Breast epithelium (tissue), 4 donors: Measurements from ENCODE around the gene CDR2L. TPM values are rescaled to one million over a fixed set of nuclear protein-coding genes. Genes with fewer than 3 reads are reported as not detected.
"Not testable (repeated sequence)": the region's sequence is repeated elsewhere in the genome, so short reads cannot be mapped to it uniquely, and the experiment has no call there.

ENCODE experiments used
- DNase-seq, 2 donors: peaks; one replicate each; pipeline ENCODE4 v3.0.0-alpha.2; 2019; ENCODE audit warnings: low spot score in 2 of 2
- H3K27ac ChIP-seq, 2 donors: fragments of 200-600 bp; sonication (generic) in 1 of 2; one replicate each; pipeline ENCODE4 v1.5.1; 2016 to 2019; ENCODE audit warnings: mild to moderate bottlenecking in 1 of 2
- H3K27me3 ChIP-seq, 2 donors: fragments of 200-600 bp; sonication (generic) in 1 of 2; one replicate each; pipeline versions ENCODE4 v1.5.1 to v1.6.0; 2017 to 2019; ENCODE audit warnings: control low read depth in 1 of 2, mild to moderate bottlenecking in 1 of 2
- H3K36me3 ChIP-seq: fragments of 200-600 bp; one replicate; pipeline ENCODE4 v1.5.1; 2019
- H3K4me1 ChIP-seq, 2 donors: fragments of 200-600 bp; sonication (generic); one replicate each; pipeline ENCODE4 v1.5.1; 2016 to 2019; ENCODE audit warnings: control low read depth in 1 of 2
- H3K4me3 ChIP-seq, 3 donors: fragments of 200-600 bp; sonication (generic); 1 replicate in 2 of 3; 2 replicates in 1 of 3; pipeline ENCODE4 v1.5.1; 2016 to 2019; ENCODE audit warnings: mild to moderate bottlenecking in 3 of 3, moderate library complexity in 2 of 3
- H3K9me3 ChIP-seq, 2 donors: fragments of 200-600 bp; sonication (generic) in 1 of 2; one replicate each; pipeline ENCODE4 v1.5.1; 2016 to 2019; ENCODE audit warnings: control low read depth in 1 of 2
- POLR2A ChIP-seq: fragments of 450-650 bp; IDR thresholded peaks from one replicate; pipeline ENCODE4 v1.6.1; 2016; ENCODE audit warnings: antibody characterized with exemption, mild to moderate bottlenecking, moderate library complexity
- POLR2AphosphoS5 ChIP-seq, 3 donors: sonication (generic); formaldehyde crosslinking; IDR thresholded peaks; one replicate each; pipeline ENCODE4 v1.6.1; 2017; ENCODE audit warnings: antibody characterized with exemption in 3 of 3
- intact Hi-C: fragments of 100-400 bp; cut with DNase I; formaldehyde crosslinking; loops from one replicate; pipeline ENCODE4 v1.15.1; 2023; ENCODE audit warnings: low total_unique reads
- total RNA-seq, 3 donors: library from RNA; depleted of rRNA; stranded (reverse); fragments of >200 nt; gene quantifications; one replicate each; pipeline ENCODE4 v1.1.0, GENCODE V29; 2016
- TF ChIP-seq, protein P1 (sequence below), 3 donors: fragments of 450-650 bp; IDR thresholded peaks; one replicate each; pipeline ENCODE4 v1.5.1; 2016 to 2017; ENCODE audit warnings: antibody characterized with exemption in 3 of 3, mild to moderate bottlenecking in 3 of 3, moderate library complexity in 3 of 3

The CDR2L gene
- total RNA-seq, 3 donors from 2014 or later = 8.0 to 13.1 (median 9.2) TPM

DNA sequence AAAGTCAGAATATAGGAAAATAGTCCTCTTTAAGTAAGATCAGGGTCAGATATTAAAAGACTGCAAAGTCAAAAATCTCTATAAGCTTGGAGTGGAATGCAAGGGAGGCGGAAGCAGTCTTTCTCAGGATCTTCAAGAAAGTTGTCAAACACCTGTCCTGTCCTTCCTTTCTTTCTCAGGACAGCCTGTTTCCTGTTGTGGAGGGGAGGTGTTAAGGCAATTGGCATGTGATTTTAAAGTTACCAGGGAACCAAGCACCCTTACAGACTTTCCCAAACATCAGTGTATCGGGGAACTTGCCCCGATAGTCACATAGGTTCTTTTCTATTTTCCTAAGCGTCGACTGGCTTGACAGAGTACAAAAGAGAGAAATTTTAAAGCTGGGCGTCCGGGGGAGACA, 57.3 kb downstream of the CDR2L start:
- no peaks in the 10 kb centered on the region for H3K9me3 ChIP-seq
- no peak overlapping the region for H3K4me3 ChIP-seq
- no peaks in the 10 kb centered on the region for H3K27me3 ChIP-seq
- peaks cover 0 to 12% of the 10 kb centered on the region in 2 donors for H3K4me1 ChIP-seq
- H3K27ac ChIP-seq = no peak overlapping the region
- intact Hi-C loops = no loop called here
- DNase-seq = no peak
- TF ChIP-seq POLR2A (no peak), POLR2AphosphoS5 (IDR thresholded peaks at IDR 0.05) (no peak)
- TF ChIP-seq, protein P1, sequence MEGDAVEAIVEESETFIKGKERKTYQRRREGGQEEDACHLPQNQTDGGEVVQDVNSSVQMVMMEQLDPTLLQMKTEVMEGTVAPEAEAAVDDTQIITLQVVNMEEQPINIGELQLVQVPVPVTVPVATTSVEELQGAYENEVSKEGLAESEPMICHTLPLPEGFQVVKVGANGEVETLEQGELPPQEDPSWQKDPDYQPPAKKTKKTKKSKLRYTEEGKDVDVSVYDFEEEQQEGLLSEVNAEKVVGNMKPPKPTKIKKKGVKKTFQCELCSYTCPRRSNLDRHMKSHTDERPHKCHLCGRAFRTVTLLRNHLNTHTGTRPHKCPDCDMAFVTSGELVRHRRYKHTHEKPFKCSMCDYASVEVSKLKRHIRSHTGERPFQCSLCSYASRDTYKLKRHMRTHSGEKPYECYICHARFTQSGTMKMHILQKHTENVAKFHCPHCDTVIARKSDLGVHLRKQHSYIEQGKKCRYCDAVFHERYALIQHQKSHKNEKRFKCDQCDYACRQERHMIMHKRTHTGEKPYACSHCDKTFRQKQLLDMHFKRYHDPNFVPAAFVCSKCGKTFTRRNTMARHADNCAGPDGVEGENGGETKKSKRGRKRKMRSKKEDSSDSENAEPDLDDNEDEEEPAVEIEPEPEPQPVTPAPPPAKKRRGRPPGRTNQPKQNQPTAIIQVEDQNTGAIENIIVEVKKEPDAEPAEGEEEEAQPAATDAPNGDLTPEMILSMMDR (IDR thresholded peaks at IDR 0.05) = no peak
- no peaks in the 10 kb centered on the region for H3K36me3 ChIP-seq

DNA sequence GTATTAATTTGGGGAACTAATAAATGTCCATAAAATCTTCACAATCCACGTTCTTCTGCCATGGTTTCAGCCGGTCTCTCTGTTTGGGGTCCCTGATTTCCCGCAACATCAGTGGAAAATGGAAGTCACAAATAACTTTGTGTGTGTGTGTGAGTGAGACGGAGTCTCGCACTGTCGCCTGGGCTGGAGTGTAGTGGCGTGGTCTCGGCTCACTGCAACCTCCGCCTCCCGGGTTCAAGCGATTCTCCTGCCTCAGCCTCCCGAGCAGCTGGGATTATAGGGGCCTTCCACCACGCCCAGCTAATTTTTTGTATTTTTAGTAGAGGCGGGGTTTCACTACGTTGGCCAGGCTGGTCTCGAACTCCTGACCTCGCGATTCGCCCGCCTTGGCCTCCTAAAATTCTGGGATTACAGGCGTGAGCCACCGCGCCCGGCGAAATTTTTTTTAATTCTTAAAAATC, 58.5 kb downstream of the CDR2L start:
- H3K4me1 ChIP-seq = peaks cover 0 to 12% of the 10 kb centered on the region in 2 donors
- DNase-seq, H3K9me3 ChIP-seq, H3K36me3 ChIP-seq, H3K27me3 ChIP-seq, intact Hi-C loops: not testable (repeated sequence)
- peak overlapping the region; percentile 94 to 99 for H3K27ac ChIP-seq
- peak overlapping the region; percentile 58 to 97 (median 95) for H3K4me3 ChIP-seq

DNA sequence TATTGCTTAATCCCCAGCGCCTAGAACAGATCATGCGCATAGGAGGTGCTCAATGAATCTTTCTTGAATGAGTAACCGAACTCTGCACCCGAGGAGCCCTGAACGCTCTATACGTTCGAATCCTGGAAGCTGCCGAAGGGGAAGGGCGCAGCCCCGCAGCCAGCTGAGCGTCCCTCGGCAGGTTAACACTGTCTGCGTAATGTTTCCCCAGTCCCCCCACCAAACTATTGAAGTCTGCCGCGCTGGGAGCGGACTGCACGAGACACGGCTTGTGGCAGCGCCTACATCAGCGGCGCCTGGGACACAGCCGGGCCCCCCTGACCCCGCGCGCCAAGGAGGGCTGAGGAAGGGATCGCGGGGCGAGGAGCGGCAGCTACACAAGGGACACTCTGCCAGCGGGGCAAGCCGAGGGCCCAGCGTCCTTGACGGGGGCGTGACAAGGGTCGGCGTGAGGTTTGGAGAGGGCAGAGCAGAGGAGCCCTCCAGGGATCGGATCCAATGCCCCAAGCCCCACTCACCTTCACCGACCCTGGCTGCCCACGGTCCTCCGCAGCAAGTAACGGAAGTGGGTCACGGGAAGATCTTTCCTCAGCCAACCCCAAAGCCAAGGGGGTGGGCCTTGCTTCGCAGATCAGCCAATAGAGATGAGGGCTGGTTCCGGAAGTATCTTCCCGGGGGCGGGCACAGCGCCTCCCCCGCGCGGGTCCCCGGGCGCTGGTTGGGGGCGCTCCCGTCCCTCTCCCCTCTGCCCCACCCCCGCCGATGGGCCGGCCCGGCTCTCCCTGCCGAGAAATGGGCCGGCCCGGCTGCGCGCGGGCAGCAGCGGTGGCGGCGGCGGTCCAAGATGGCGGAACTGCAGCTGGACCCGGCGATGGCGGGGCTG, 59.2 kb downstream of the CDR2L start, which contains the start of the genes ATP5PD and KCTD2:
Gene ATP5PD (minus strand): TSS at position 563 of the 883 bp plus-strand sequence. CDS start 4,319 bp downstream, outside the sequence.
Gene KCTD2 (plus strand): TSS at position 819 of the 883 bp plus-strand sequence. CDS start 26 bp downstream, at position 845.
- Histone ChIP-seq H3K4me1 (peaks cover 0 to 12% of the 10 kb centered on the region in 2 donors), H3K36me3 (no peaks in the 10 kb centered on the region), H3K27ac (peak within 1 kb of the TSS; percentile 94 to 99), H3K4me3 (peak within 1 kb of the TSS; percentile 58 to 97 (median 95)), H3K27me3 (no peaks in the 10 kb centered on the region), H3K9me3 (no peaks in the 10 kb centered on the region)
- DNase-seq = peak; percentile 96 to 97
- intact Hi-C loops = no loop called here
- TF ChIP-seq POLR2A (peak; percentile 88), POLR2AphosphoS5 (IDR thresholded peaks at IDR 0.05) (peak; percentile 90 to 96 (median 96))
- TF ChIP-seq, protein P1 (IDR thresholded peaks at IDR 0.05) = no peak

DNA sequence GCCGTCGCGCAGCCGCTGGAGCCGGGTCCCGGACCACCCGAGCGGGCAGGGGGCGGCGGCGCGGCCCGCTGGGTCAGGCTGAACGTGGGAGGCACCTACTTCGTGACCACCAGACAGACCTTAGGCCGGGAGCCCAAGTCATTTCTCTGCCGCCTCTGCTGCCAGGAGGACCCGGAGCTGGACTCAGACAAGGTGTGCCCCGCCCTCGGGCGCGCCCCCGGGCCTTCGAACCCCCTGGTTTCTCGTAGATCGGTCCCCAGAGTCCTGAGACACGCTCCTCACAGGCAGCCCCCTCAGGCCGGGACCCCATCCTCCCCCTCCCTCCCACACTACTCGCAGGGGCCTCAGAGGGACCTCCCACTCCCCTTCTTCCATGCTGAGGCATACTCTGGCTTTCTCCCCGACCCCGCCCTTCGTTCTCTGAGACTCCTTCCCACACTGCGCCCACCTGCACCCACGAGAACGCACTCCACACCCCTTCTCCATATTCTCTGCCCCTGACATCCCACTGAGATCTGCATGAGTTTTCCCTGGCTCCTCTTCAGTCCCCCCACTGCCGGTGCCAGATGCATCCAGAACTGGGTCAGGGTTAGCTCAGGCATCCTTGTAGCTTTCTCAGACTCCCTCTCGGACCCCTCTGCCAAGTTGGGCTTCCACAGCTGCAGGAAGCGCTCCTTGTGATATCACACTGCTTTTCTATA, 60.1 kb downstream of the CDR2L start:
- Histone ChIP-seq H3K27me3 (no peaks in the 10 kb centered on the region), H3K36me3 (no peaks in the 10 kb centered on the region), H3K4me1 (peaks cover 0 to 12% of the 10 kb centered on the region in 2 donors), H3K9me3 (no peaks in the 10 kb centered on the region), H3K4me3 (peak overlapping the region; percentile 58 to 97 (median 95)), H3K27ac (peak overlapping the region; percentile 94 to 99)
- TF ChIP-seq, protein P1 (IDR thresholded peaks at IDR 0.05) = no peak
- TF ChIP-seq POLR2A (no peak), POLR2AphosphoS5 (IDR thresholded peaks at IDR 0.05) (no peak)
- intact Hi-C loops = no loop called here
- DNase-seq = peak in 1 of 2 donors; percentile 45

DNA sequence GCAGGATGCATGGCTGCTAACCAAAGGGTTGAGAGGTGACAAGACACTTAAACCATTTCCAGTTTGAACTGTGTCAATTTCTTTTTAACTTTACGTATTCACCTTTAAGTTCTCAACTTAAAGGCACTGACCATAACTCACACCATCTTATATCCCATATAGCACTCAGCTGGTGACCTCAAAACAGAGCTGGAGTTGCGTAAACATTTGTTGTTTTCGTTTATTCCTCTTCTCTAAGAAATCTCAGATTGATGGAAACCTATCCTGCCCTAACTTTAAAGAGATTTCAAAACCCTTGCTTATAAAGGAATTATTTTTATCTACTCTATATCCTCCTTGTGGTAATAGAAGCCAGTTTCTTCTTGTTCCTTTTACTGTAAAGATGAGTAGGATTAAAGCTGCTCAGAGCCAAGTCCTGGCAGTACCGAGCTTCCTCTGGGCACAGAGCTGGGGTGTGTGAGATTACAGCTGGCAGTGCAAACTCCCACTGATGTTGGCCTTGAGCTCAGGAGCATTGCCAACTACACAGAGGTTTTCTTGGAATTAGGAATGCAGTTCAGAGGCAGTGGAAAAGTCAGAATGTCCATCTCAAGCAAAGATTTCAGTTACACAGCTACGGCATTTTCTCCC, 60.9 kb downstream of the CDR2L start:
- Histone ChIP-seq H3K27ac (peak overlapping the region; percentile 94 to 99), H3K36me3 (no peaks in the 10 kb centered on the region), H3K9me3 (no peaks in the 10 kb centered on the region), H3K4me1 (peaks cover 0 to 12% of the 10 kb centered on the region in 2 donors), H3K27me3 (no peaks in the 10 kb centered on the region), H3K4me3 (peak overlapping the region; percentile 58 to 97 (median 95))
- intact Hi-C loops = no loop called here
- TF ChIP-seq POLR2AphosphoS5 (IDR thresholded peaks at IDR 0.05) (no peak), POLR2A (no peak)
- TF ChIP-seq, protein P1 (IDR thresholded peaks at IDR 0.05) = no peak
- no peak for DNase-seq
